GM19467 (cell line): Measurements from ENCODE around the gene FSTL4.

Experiments
- ATAC-seq: cut with Tn5 transposase; IDR thresholded peaks from one replicate; pipeline ENCODE4 v1.9.1; 2021; ENCODE audit warnings: mild to moderate bottlenecking, moderate library complexity; ENCODE audit not compliant: unreplicated experiment

FSTL4 gene

GRCh38 chr5:133354323-133355185, 257.8 kb downstream of the FSTL4 start:
- no peak for ATAC-seq

GRCh38 chr5:133353741-133354140, 258.6 kb downstream of the FSTL4 start:
- ATAC-seq, result no peak

GRCh38 chr5:133348406-133348805, 263.9 kb downstream of the FSTL4 start:
- no peak for ATAC-seq

- ATAC-seq, result no peak
These were observed 265.3 kb downstream of the FSTL4 start for GRCh38 chr5:133347039-133347438.

- no peak for ATAC-seq
These were observed 268.1 kb downstream of the FSTL4 start for GRCh38 chr5:133344266-133344665.

- no peak for ATAC-seq
These were observed 269.1 kb downstream of the FSTL4 start for GRCh38 chr5:133343196-133343595.

GRCh38 chr5:133341915-133342710, 270.2 kb downstream of the FSTL4 start:
- no peak for ATAC-seq

GRCh38 chr5:133341296-133341695, 271.0 kb downstream of the FSTL4 start:
- ATAC-seq, result no peak

GRCh38 chr5:133340822-133341221, 271.5 kb downstream of the FSTL4 start:
- no peak for ATAC-seq

- no peak for ATAC-seq
These were observed 272.2 kb downstream of the FSTL4 start for GRCh38 chr5:133340002-133340755.

- ATAC-seq, result no peak
These were observed 273.6 kb downstream of the FSTL4 start for GRCh38 chr5:133338504-133339355.

- no peak for ATAC-seq
These were observed 274.4 kb downstream of the FSTL4 start for GRCh38 chr5:133337795-133338445.

GRCh38 chr5:133336969-133337410, 275.4 kb downstream of the FSTL4 start:
- ATAC-seq, result no peak

- no peak for ATAC-seq
These were observed 276.0 kb downstream of the FSTL4 start for GRCh38 chr5:133336121-133336968.

- ATAC-seq, result no peak
These were observed 277.3 kb downstream of the FSTL4 start for GRCh38 chr5:133334796-133335639.

- ATAC-seq, result no peak
These were observed 278.8 kb downstream of the FSTL4 start for GRCh38 chr5:133333326-133334150.

GRCh38 chr5:133332439-133333024, 279.8 kb downstream of the FSTL4 start:
- ATAC-seq, result no peak
